ENCODE data around the gene SELENOT.
"Not testable (repeated sequence)": the region's sequence is repeated elsewhere in the genome, so short reads cannot be mapped to it uniquely, and the experiment has no call there.

Gene SELENOT

DNA sequence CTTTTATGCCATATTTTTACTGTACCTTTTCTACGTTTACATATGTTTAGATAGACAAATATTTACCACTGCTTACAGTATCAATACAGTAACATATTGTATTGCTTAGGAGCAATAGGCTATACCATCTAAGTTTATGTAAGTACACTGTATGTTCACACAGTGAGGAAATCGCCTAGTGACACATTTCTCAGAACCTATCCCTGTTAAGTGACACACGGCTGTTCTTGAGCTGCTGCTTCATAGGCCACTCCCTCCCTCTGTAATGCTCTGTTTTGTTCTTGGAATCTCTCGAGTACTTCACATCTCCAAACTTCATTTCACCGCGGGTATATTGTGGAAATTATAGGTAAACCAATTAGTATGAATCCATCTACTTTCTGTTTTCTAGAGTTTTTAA lies 13.4 kb upstream of the SELENOT start:
- no peak overlapping the region for H3K27ac ChIP-seq (ENCODE audit: low read length)
- no peaks in the 10 kb centered on the region for H3K9me3 ChIP-seq (ENCODE audit: insufficient read depth, low read depth, low read length)
- no peaks in the 10 kb centered on the region for H3K27me3 ChIP-seq (ENCODE audit: insufficient read depth, low read length)
- H3K4me3 ChIP-seq (ENCODE audit: low read length), result no peak overlapping the region
- H3K9ac ChIP-seq (ENCODE audit: low read depth, low read length), result no peak overlapping the region
- no peaks in the 10 kb centered on the region for H3K4me1 ChIP-seq (ENCODE audit: insufficient read depth, low read length)
- peaks cover 21% of the 10 kb centered on the region for H3K36me3 ChIP-seq (ENCODE audit: insufficient read depth, low read depth, low read length)

DNA sequence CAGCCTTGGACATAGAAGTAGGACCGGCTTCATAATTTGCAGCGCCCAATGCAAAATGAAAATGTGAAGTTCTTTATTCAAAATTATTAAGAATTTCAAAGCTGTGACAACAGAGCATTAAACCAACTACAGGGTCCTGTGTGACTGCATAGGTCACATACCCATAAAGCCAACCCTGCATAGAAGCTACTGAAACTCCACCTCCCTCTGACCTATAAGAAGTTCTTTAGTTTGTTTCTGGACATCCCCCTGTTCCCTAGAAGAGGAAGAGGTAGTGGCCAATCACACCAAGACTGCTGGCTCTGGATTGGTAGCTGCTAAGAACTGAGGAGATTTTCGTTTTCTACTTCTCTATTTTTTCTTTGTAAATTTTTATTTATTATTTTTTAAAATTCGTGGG lies 9.0 kb upstream of the SELENOT start:
- Histone ChIP-seq H3K9ac (ENCODE audit: low read depth, low read length) (no peak overlapping the region), H3K27ac (ENCODE audit: low read length) (no peak overlapping the region), H3K9me3 (ENCODE audit: insufficient read depth, low read depth, low read length) (no peaks in the 10 kb centered on the region), H3K27me3 (ENCODE audit: insufficient read depth, low read length) (no peaks in the 10 kb centered on the region), H3K4me3 (ENCODE audit: low read length) (no peak overlapping the region), H3K36me3 (ENCODE audit: insufficient read depth, low read depth, low read length) (no peaks in the 10 kb centered on the region), H3K4me1 (ENCODE audit: insufficient read depth, low read length) (peaks cover 8% of the 10 kb centered on the region; the same call in 1 of the 2 replicates)

DNA sequence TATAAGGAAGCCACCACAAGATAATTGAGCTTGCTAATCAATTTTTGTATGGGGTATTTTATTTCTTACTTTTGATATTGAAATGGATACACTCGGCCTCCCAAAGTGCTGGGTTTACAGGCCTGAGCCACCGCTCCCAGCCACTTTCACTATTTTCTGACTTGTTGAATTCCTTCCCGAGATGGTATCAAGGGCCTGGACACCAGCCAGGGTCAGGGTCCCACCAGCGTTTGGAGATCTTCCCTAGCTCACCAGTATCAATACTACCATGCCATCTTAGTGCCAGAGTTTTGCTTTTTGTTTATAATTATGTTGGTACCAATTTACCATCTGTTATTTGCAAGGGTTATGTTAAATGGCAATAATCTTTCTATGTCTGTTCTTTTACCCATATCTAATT lies 5.5 kb upstream of the SELENOT start:
- Histone ChIP-seq H3K9ac (ENCODE audit: low read depth, low read length) (no peak overlapping the region), H3K36me3 (ENCODE audit: insufficient read depth, low read depth, low read length) (no peaks in the 10 kb centered on the region), H3K27ac (ENCODE audit: low read length) (no peak overlapping the region), H3K4me1 (ENCODE audit: insufficient read depth, low read length) (peaks cover 22% of the 10 kb centered on the region; the same call in 1 of the 2 replicates), H3K9me3 (ENCODE audit: insufficient read depth, low read depth, low read length) (no peaks in the 10 kb centered on the region), H3K4me3 (ENCODE audit: low read length) (no peak overlapping the region), H3K27me3 (ENCODE audit: insufficient read depth, low read length) (no peaks in the 10 kb centered on the region)

DNA sequence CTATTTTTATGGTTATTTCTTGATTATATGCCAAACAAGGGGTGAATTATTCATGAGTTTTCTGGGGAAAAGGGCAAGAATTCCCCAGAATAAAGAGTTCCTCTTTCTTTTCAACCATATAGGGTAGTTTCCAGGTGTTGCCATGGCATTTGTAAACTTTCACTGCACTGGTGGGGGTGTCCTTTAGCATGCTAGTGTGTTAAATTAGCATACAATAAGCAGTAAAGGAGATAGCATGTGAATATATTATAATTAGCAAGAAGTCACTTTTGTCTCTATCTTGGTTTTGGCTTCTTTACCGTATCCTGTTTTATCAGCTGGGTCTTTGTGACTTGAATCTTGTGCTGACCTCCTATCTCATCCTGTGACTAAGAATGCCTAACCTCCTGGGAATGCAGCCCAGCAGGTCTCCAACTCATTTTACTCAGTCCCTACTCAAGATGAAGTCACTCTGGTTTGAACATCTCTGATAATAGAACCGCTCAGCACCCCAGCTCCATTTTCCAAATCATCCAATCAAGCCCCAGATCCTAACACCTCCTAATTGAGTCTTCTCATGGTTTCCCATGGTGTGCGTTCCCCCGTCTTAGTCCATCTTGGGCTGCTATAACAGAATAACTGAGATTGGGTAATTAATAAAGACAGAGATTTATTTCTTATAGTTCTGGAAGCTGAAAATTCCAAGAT lies 3.4 kb upstream of the SELENOT start:
- Histone ChIP-seq H3K9ac (ENCODE audit: low read depth, low read length) (peak overlapping the region; percentile 64; the same call in 1 of the 2 replicates), H3K36me3 (ENCODE audit: insufficient read depth, low read depth, low read length) (no peaks in the 10 kb centered on the region), H3K27me3 (ENCODE audit: insufficient read depth, low read length) (no peaks in the 10 kb centered on the region), H3K27ac (ENCODE audit: low read length) (peak overlapping the region; percentile 84), H3K4me1 (ENCODE audit: insufficient read depth, low read length) (peaks cover 22% of the 10 kb centered on the region; the same call in 1 of the 2 replicates), H3K4me3 (ENCODE audit: low read length) (peak overlapping the region; percentile 19), H3K9me3 (ENCODE audit: insufficient read depth, low read depth, low read length) (no peaks in the 10 kb centered on the region)

DNA sequence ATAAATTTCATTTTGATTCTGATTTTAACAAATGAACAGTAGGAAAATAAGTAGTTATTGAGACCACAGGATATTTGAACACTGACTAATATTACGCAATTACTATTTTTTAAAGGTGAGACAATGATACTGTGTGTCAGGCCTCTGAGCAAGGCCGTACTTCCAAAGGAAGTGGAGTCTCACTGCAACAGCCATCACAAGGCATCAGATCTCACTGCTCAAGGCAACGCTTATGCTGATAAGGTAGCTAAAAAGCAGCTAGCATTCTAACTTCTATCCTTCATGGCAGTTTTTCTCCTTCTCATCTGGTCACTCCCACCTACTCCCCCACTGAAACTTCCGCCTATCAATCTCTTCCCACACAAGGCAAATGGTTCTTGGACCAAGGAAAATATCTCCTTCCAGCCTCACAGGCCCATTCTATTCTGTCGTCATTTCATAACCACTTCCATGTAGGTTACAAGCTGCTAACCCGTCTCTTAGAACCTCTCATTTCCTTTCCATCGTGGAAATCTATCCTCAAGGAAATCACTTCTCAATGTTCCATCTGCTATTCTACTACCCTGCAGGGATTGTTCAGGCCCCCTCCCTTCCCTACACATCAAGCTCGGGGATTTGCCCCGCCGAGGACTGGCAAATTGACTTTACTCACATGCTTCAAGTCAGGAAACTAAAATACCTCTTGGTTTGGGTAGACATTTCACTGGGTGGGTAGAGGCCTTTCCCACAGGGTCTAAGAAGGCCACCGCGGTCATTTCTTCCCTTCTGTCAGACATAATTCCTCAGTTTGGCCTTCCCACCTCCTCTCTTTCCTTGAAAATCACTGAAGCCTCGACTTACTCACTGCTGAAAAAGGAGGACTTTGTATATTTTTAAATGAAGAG lies 2.2 kb upstream of the SELENOT start:
- peak overlapping the region; percentile 64; the same call in 1 of the 2 replicates for H3K9ac ChIP-seq (ENCODE audit: low read depth, low read length)

DNA sequence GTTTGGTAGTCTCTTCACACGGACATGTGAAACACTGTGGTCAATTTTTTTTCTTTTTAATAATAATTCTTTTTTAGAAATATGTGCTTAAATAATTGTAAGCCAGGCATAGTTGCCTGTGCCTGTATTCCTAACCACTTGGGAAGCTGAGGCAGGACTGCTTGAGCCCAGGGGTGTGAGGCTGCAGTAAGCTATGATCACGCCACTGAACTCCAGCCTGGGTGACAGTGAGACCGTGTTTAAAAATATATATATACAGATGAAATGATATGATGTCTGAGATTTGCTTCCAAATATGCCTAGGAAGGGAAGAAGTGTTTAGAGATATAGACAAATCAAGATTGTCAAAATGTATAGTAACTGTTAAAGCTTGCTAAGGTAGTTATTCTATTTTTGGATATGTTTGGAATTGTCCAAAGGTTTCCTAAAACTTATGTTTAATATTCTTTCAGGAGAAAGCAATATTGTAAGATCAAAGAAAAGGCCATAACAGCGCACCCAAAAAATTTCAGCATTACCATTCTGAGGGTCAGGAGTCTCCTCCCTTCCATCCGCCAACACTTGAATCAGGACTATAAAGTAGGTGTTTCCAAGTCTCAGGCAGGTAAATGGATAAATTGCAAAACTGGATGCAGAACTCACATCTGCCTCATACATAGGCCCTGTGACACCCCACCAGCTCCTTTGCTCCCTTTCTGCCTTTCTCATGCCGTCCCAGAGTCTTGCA lies 532 bp upstream of the SELENOT start:
- peak overlapping the region; percentile 75 for H3K4me3 ChIP-seq (ENCODE audit: low read length)
- H3K9ac ChIP-seq (ENCODE audit: low read depth, low read length), result peak overlapping the region; percentile 84
- H3K9me3 ChIP-seq (ENCODE audit: insufficient read depth, low read depth, low read length), result no peaks in the 10 kb centered on the region
- H3K27me3 ChIP-seq (ENCODE audit: insufficient read depth, low read length), result no peaks in the 10 kb centered on the region
- peaks cover 8% of the 10 kb centered on the region; the same call in 1 of the 2 replicates for H3K36me3 ChIP-seq (ENCODE audit: insufficient read depth, low read depth, low read length)
- H3K27ac ChIP-seq (ENCODE audit: low read length), result peak overlapping the region; percentile 99
- peaks cover 33% of the 10 kb centered on the region for H3K4me1 ChIP-seq (ENCODE audit: insufficient read depth, low read length)

More for the DNA sequence above, 2.2 kb upstream of the SELENOT start:
- peak overlapping the region; percentile 19; the same call in 1 of the 2 replicates for H3K4me3 ChIP-seq (ENCODE audit: low read length)
- H3K9me3 ChIP-seq (ENCODE audit: insufficient read depth, low read depth, low read length); H3K36me3 ChIP-seq (ENCODE audit: insufficient read depth, low read depth, low read length); H3K27me3 ChIP-seq (ENCODE audit: insufficient read depth, low read length): not testable (repeated sequence)
- peaks cover 26% of the 10 kb centered on the region; the same call in 1 of the 2 replicates for H3K4me1 ChIP-seq (ENCODE audit: insufficient read depth, low read length)
- peak overlapping the region; percentile 84 for H3K27ac ChIP-seq (ENCODE audit: low read length)

DNA sequence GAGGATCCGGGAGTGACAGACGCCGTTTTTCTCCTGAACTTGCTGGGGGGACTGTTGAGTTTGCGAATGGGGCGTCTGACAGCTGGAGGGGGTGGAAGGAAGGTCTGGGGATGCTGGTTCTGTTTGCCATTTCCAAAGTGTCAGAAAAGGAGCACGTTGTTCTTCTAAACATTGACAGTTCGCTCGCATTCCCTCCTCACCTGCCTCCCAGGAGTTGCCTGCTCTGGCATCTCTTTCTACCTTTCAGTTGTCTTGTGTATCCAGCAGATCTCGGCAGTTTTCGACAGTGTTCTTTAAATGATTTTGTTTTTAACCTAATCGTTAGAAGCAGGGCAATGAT lies 829 bp downstream of the SELENOT start:
- Histone ChIP-seq H3K36me3 (ENCODE audit: insufficient read depth, low read depth, low read length) (peaks cover 12% of the 10 kb centered on the region; the same call in 1 of the 2 replicates), H3K4me1 (ENCODE audit: insufficient read depth, low read length) (peaks cover 29% of the 10 kb centered on the region), H3K9me3 (ENCODE audit: insufficient read depth, low read depth, low read length) (no peaks in the 10 kb centered on the region), H3K27me3 (ENCODE audit: insufficient read depth, low read length) (no peaks in the 10 kb centered on the region), H3K9ac (ENCODE audit: low read depth, low read length) (peak overlapping the region; percentile 84; the same call in 1 of the 2 replicates), H3K27ac (ENCODE audit: low read length) (no peak overlapping the region), H3K4me3 (ENCODE audit: low read length) (peak overlapping the region; percentile 75)

DNA sequence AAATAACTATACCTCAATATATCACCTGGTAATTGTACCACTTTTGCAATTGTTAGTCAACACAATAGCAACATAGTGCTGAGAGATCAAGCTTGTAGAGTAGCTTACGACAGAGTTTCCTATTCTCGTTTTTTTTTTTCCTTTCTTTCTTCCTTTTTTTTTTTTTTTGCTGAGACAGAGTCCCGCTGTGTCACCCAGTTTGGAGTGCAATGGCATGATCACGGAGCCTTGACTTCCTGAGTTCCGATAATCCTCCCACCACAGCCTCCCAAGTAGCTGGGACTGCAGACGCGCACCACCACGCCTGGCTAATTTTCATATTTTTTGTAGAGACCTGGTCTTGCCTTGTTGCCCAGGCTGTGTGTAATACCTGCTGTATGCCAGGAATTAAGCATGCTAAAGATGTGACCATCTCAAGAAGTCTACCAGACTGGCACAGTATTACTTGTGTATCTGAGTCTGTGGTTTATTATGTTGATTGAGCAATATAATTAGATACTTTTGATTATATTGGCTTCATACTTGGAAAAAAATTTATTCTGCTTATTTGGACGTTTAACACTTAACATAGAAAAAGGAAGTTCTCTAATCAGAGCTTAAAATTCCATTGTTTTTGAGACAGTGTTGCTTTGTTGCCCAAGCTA lies 3.0 kb downstream of the SELENOT start:
- Histone ChIP-seq H3K9me3 (ENCODE audit: insufficient read depth, low read depth, low read length) (no peaks in the 10 kb centered on the region), H3K4me3 (ENCODE audit: low read length) (peak overlapping the region; percentile 32; the same call in 1 of the 2 replicates), H3K4me1 (ENCODE audit: insufficient read depth, low read length) (peaks cover 13% of the 10 kb centered on the region), H3K27me3 (ENCODE audit: insufficient read depth, low read length) (no peaks in the 10 kb centered on the region), H3K36me3 (ENCODE audit: insufficient read depth, low read depth, low read length) (peaks cover 12% of the 10 kb centered on the region; the same call in 1 of the 2 replicates), H3K9ac (ENCODE audit: low read depth, low read length) (no peak overlapping the region), H3K27ac (ENCODE audit: low read length) (no peak overlapping the region)

DNA sequence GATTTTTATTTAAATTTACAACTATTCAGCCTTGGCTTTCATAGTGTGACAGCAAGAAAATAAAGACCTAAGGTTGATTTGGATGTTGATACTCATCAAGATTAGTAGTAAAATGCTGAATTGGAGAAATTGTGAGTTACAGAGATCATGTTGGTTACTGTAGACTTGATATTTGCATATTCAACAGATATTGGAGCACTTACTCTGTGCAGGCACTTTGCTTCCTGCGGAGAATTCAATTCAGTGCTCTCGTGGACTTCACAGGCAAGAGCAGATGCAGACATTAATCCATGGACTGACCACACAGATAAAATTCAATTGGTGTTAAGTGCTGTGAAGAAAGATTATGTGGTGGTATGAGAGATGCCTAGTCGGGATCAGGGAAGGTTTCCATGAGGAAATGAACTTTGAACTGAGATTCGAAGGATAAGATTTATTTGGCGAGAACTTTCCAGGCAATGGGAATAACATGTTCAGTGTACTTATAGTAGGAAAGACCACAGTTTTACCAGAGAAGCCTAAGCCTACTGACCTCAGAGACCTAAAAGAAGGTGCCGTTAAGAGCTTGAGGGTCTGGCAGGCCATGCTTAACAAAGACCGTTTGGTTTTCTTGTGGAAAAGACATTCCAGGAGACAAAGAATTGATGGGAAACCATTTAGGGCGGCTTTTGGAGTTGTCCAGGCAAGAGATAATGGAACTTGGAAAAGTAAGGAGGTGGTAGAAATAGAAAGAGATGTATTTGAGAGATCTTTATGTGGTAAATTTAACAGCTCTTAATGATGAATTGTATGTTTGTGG lies 4.3 kb downstream of the SELENOT start:
- Histone ChIP-seq H3K27ac (ENCODE audit: low read length) (peak overlapping the region; percentile 35), H3K27me3 (ENCODE audit: insufficient read depth, low read length) (no peaks in the 10 kb centered on the region), H3K4me3 (ENCODE audit: low read length) (peak overlapping the region; percentile 34), H3K4me1 (ENCODE audit: insufficient read depth, low read length) (peaks cover 13% of the 10 kb centered on the region), H3K36me3 (ENCODE audit: insufficient read depth, low read depth, low read length) (peaks cover 18% of the 10 kb centered on the region), H3K9me3 (ENCODE audit: insufficient read depth, low read depth, low read length) (no peaks in the 10 kb centered on the region), H3K9ac (ENCODE audit: low read depth, low read length) (0 out of 2 replicates have a peak overlapping the region, but pooled peaks have one; percentile 18)

DNA sequence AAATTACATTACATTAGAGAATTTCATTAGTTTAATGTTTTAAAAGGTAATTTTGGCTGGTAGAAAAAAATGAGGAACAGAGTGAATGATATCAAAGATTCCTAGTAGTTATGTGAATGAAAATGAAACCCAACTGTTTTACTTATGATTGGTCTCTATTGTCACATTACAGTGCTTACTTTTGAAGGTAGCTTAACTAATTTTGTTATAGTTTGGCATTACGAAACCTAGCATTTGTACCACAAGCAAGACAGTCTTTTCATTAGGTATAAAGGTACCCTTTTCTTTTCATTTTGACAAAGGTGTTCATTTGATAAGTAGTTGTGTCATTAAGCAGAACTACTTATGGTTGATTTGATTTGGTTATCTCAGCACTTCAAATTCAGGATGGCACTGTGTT lies 6.9 kb downstream of the SELENOT start:
- H3K27me3 ChIP-seq (ENCODE audit: insufficient read depth, low read length), result no peaks in the 10 kb centered on the region
- peaks cover 36% of the 10 kb centered on the region for H3K36me3 ChIP-seq (ENCODE audit: insufficient read depth, low read depth, low read length)
- no peaks in the 10 kb centered on the region for H3K9me3 ChIP-seq (ENCODE audit: insufficient read depth, low read depth, low read length)
- H3K9ac ChIP-seq (ENCODE audit: low read depth, low read length), result no peak overlapping the region
- H3K27ac ChIP-seq (ENCODE audit: low read length), result no peak overlapping the region
- no peak overlapping the region for H3K4me3 ChIP-seq (ENCODE audit: low read length)
- H3K4me1 ChIP-seq (ENCODE audit: insufficient read depth, low read length), result peaks cover 13% of the 10 kb centered on the region
